Activated T-cell treated with anti-CD3 and anti-CD28 coated beads for 24 hours (primary cell): Measurements from ENCODE around the gene CDHR3.
"Not testable (repeated sequence)": the region's sequence is repeated elsewhere in the genome, so short reads cannot be mapped to it uniquely, and the experiment has no call there.

Experiments
- DNase-seq: peaks from one replicate; pipeline ENCODE4 v3.0.0-alpha.2; 2020; ENCODE audit warnings: low read depth

Gene CDHR3

GRCh38 chr7:106001196-106001595, 38.1 kb downstream of the CDHR3 start:
- no peak for DNase-seq

- no peak for DNase-seq
These were observed 38.8 kb downstream of the CDHR3 start for GRCh38 chr7:106001886-106002285.

GRCh38 chr7:106003525-106004064, 40.5 kb downstream of the CDHR3 start:
- no peak for DNase-seq

GRCh38 chr7:106006906-106007305, 43.8 kb downstream of the CDHR3 start:
- no peak for DNase-seq

GRCh38 chr7:106007796-106008195, 44.7 kb downstream of the CDHR3 start:
- DNase-seq = not testable (repeated sequence)

GRCh38 chr7:106009503-106010226, 46.6 kb downstream of the CDHR3 start:
- DNase-seq = peak; percentile 82

GRCh38 chr7:106010331-106010730, 47.3 kb downstream of the CDHR3 start:
- no peak for DNase-seq

- no peak for DNase-seq
These were observed 47.8 kb downstream of the CDHR3 start for GRCh38 chr7:106010866-106011265.

- no peak for DNase-seq
These were observed 49.1 kb downstream of the CDHR3 start for GRCh38 chr7:106012184-106012583.

- DNase-seq = no peak
These were observed 49.9 kb downstream of the CDHR3 start for GRCh38 chr7:106012935-106013439.

GRCh38 chr7:106015381-106016218, 52.5 kb downstream of the CDHR3 start:
- no peak for DNase-seq

GRCh38 chr7:106016331-106016730, 53.3 kb downstream of the CDHR3 start:
- no peak for DNase-seq

- no peak for DNase-seq
These were observed 54.6 kb downstream of the CDHR3 start for GRCh38 chr7:106017657-106018056.

GRCh38 chr7:106018566-106019469, 55.8 kb downstream of the CDHR3 start:
- no peak for DNase-seq

GRCh38 chr7:106019470-106019820, 56.4 kb downstream of the CDHR3 start:
- DNase-seq = no peak

- no peak for DNase-seq
These were observed 58.3 kb downstream of the CDHR3 start for GRCh38 chr7:106021151-106022067.

- DNase-seq = peak; percentile 36
These were observed 59.2 kb downstream of the CDHR3 start for GRCh38 chr7:106022193-106022821.

GRCh38 chr7:106023369-106024322, 60.6 kb downstream of the CDHR3 start:
- no peak for DNase-seq

GRCh38 chr7:106026101-106026500, 63.0 kb downstream of the CDHR3 start:
- no peak for DNase-seq
